HG02763 (cell line): ENCODE measurements around the gene PLPP3.

ENCODE experiments used
- ATAC-seq: cut with Tn5 transposase; IDR thresholded peaks from one replicate; pipeline ENCODE4 v1.9.1; 2021; ENCODE audit warnings: mild to moderate bottlenecking, moderate library complexity; ENCODE audit not compliant: unreplicated experiment

PLPP3 gene

DNA sequence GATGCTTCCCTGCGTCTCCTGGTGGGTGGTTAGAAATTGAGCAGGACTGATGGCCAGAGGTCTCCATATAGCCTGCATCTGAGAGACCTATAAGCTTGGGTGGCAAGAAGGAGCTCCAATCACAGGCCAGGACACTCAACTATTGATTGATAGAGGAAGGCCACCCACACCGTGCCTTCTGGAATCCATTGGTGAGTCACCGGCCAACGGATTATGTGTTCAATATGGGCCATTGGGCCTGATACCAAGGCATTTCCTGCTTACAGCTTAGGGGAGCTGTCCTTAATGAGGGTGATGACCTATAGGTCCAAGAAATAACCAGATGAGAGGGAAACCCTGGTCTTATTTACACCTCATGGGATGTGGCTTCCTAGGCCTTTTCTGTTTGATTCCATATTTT is 115.1 kb downstream of the PLPP3 start:
- no peak for ATAC-seq

DNA sequence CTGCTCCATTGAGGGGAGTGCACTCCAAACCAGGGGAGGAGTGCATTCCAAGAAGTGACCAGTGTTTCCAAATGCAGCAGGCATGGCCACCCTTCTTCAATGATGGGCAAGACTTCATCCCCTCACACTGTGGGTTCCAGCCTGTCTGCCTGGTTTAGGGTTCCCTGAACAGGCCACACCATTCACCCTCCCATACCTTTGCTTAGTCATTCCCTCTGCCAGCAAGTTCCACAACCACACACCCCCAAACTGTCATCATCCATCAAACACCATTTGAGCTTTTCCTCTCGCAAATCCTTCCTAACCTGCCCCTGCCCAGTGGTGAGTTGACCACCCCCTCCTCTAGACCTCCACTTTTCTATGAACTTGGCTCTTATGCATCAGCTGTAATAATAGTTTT is 116.0 kb downstream of the PLPP3 start:
- ATAC-seq = no peak

DNA sequence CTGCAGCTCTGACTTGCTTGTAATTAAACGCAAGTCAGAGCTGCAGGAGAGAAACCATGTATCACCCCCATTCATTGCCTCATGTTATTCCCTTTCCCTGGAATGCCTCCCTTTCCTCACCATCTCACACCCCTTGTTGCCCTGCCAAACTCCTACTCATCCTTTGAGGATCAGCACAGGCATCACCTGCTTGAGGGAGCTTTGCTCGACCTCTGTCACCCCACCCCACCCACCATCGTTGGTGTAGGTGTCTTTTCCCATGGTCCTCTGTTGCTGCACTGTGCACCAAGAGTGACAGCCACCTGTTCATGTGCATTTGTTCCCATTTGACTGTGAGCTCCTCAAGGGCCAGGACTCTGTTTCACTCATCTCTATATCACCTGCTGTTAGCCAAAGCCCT is 117.2 kb downstream of the PLPP3 start:
- no peak for ATAC-seq

GRCh38 chr1:56461158-56462127 is 117.9 kb downstream of the PLPP3 start:
- ATAC-seq = no peak

DNA sequence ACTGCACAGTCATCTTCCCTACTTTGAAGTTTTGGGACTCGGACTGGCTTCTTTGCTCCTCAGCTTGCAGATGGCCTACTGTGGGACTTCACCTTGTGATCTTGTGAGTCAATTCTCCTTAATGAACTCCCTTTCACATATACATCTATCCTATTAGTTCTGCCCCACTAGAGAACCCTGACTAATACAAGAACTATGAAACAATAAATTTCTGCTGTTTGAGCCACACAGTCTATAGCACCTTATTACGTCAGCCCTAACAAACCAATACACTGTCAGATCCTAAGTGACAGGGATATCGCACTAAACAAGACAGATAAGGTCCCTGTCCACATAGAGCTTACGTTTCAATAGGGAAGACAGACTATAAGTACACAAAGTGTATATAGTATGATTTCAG is 120.1 kb downstream of the PLPP3 start:
- ATAC-seq = no peak

- no peak for ATAC-seq
Observed at GRCh38 chr1:56457756-56458375, 121.5 kb downstream of the PLPP3 start.

DNA sequence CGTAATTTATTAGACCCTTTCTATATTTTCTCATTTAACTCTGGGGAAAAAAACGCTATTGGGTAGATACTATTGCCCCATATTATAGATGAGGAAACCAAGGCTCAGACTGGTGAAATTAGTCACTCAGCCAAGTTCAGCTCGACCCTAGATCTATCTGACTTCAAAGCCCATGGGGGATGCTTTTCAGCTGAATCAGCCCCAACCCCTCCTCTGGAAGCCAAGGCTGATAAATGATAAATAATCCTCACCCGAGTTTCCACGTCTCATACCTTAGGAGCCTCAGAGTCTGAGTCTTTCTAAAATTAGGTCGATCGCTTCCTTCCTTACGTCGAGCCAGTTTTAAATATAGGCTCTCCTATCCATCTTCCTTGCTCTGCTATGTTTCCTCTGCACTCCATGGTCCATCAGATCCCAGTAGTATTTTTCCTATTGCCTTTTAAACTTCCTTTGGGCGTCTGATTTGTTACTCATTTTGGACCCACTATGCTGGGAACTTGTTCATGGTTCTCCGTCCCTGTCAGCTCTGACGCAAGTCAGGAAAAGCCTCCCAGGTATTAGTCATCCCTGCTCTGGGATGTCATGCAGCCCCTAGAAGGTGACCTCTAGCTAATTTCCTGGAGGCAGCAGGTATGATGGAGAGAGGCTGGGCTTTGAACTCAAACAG is 122.8 kb downstream of the PLPP3 start:
- ATAC-seq = no peak

DNA sequence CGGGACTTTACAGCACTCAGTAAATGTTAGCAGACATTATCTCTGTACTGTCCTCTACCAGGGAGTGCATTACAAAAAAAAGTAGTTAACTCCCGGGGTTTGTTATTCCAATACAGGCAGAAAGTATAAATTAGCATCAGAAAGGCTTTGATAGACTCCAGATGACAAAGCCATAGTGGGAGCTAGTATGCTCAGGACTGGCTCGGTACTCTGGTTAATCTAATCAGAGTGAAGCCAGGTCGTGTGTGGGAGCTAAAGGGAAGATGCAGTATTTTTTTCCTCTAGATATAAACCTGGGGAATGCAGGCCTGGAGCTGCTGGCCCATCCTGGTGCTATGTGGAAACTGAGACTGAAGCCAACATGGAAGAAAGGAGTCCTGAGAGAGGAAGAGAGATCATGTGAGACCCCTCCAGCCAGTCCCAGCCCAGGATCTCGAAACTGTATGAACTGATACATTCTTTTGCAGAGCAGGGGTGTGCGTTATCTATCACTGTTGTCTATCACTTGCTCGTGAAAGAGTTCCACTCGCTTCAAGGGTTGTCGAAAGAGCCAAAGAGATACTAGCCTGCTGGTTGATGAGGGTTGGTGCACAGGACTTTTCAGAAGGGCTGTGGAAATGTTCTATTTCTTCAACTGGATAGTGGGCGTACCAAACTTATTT is 125.8 kb downstream of the PLPP3 start:
- no peak for ATAC-seq

DNA sequence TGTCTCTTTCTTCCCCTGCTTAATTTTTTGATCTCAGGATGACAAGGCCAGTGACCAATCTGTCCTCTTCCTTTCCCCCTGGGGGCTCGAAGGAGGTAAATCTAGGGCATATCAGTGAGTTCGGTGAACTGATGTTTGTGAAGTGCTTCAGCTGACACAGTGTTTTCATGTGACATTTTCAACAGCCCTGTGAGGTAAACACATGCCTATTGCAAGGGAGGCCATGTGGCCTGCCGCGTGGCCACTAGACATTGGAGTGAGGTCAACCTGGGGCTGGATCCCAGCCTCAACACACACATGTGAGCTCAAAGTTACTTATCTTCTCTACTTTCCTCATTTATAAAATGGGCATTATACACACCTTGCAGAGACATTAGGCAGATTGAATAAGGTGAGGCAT is 126.3 kb downstream of the PLPP3 start:
- no peak for ATAC-seq

- no peak for ATAC-seq
Observed at GRCh38 chr1:56452027-56453011, 127.0 kb downstream of the PLPP3 start.

DNA sequence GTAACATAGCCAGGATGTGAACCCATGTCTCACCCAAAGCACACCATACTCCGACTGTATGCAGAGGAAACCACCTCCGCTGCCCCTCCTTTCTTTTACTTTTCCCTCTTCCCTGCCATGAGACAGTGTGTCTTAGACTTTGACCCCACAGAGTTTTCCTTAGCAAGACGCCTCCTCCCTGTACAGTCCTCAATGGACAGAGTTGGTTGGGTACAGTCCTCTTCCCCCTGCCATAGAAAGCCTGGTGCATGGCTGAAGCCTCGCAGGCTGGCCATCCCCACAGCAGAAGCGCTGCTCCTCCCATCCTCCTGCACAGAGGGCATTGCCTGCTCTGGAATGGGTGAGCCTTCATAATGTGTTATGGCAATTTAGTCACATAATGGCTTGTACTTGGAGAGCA is 127.9 kb downstream of the PLPP3 start:
- no peak for ATAC-seq

GRCh38 chr1:56450004-56450666 is 129.2 kb downstream of the PLPP3 start:
- ATAC-seq = no peak

DNA sequence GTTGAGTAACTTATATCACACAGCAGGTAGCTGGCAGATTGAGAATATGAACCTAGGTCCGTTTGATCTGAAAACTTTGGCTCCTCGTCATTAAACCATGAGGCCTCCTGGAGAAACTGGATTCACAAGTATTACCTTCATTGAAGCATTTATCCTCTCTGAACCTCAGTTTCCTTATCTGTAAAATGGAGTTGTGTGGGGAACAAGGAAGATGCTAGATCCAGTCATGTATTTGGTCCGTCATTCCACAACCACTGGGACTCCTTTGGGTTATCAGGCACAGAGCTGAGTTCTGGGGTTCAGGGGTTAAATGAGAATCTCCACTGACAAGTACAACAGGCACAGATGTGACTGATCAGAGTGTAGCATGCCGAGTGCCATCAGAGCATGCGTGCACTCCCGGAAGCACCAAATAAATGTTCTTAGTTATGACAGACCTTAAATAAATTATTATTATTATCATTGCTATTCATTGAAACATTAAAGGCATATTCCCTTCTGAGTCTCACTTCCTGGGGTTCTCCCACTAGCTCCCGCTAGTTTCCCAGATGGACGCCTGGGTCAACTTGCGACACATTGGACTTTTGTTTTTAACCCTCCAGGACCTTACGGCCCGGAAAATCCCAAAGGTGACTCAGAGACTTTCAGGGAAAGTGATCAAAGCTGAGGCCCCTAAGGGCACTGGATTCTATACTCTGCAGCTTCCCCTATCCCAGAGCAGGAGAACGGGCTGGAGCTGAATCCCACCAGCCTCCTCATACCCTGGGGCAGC is 130.6 kb downstream of the PLPP3 start:
- ATAC-seq = no peak

GRCh38 chr1:56447823-56448222 is 131.5 kb downstream of the PLPP3 start:
- ATAC-seq = no peak

DNA sequence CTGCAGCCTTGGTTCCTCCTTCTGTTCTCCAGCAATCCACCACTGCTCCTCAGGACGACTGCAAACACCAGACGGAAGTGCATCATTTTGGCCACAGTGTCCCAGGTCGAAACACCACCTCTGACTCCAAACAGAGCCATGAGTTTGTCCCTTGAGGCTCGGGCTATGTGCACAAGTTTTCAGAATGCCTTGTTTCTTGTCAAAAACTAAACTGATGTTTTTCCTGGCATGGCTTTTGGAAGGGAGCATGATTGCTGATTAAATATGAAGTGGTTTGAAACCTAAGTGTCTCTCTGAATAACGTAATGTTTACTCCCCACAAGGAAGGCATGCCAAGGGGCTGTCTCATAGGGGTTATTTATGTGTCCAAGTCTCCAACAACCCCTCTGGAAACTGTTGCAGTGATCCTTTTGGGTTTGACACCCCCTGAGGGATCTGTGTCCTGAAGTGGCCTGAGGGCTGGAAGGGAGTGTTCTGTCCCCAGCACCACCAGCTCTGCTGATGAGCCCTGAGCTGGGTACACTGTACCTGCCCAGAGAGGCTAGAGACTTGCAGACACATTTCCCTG is 132.7 kb downstream of the PLPP3 start:
- ATAC-seq = no peak

DNA sequence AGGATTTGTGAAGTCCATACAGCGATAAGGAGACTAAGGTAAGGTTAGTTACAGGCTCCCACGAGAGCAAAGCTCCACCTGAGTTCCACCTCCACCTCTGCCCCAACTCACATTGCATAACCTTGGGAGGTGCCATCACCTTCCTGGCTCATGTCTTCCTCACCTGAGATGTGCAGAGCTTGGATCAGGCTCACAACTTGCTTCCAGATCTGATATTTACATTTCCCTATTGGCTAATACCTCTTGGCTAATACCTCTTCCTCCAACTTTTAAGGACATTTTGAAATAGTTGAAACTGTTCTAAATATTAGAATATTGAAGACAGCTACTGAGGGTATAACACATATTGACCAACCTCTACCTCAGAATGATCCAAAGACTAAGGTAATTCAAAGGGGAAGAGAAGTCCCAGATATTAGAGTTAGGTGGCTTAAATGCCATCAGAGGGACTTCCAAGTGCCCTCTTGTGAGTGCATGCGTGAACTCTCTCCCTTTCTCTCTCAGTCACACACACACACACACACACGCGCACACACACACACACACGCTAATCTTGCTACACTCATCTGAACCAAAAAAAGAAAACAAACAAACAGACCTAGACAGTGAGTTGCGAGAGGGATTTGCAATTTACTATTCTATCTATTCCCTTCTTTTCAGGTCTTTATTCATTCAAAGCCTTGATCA is 134.3 kb downstream of the PLPP3 start:
- ATAC-seq = no peak
